HG03025 (cell line): ENCODE results near the gene SMIM28.
"Not testable (repeated sequence)": the region's sequence is repeated elsewhere in the genome, so short reads cannot be mapped to it uniquely, and the experiment has no call there.

Experiments
- ATAC-seq: cut with Tn5 transposase; IDR thresholded peaks from one replicate; pipeline ENCODE4 v1.9.1; 2021; ENCODE audit warnings: mild to moderate bottlenecking, moderate library complexity; ENCODE audit not compliant: unreplicated experiment, low FRiP score

Gene SMIM28

GRCh38 chr6:138377844-138378243 is at the start of gene SMIM28:
Gene SMIM28, plus strand, starts transcription at chr6:138377905. Its CDS starts 168 bp downstream, at chr6:138378073.
- ATAC-seq = no peak

DNA sequence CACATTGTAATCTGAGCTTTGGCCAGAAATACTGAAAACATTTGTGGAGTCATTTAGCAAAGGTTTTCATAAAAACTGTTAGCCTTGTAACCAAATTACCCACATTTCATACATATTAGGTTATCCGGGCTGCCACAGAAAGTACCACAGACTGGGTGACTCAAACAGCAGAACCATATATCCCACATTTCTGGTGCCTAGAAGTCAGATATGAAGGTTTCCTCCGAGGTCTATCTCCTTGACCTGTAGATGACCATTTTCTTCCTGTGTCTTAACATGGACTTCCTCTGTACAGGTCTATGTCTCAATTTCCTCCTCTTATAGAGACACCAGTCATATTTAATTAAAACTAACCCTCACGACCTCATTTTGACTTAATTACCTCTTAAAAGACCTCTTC is 49.5 kb upstream of the SMIM28 start:
- no peak for ATAC-seq

DNA sequence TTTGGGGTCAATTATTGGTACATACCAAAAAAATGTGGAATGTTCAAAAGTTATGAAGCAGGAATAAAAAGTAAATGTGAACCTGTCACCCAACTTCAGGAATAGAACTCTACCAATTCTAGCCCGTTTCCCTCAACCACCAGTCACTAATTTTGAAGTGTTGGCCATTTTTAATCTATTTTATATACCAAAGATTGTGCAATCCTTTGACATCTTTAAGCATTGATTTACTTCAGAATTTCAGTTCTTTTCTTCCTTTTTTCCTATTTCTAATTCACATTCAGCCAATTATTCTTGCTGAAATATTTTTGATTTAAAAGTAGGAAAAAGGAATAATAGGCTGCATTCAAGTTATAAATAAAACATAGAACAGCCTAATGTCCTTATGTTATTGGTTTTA is 46.9 kb upstream of the SMIM28 start:
- no peak for ATAC-seq

GRCh38 chr6:138331444-138331843 is 46.3 kb upstream of the SMIM28 start:
- no peak for ATAC-seq

GRCh38 chr6:138331984-138332383 is 45.7 kb upstream of the SMIM28 start:
- ATAC-seq = no peak

GRCh38 chr6:138334000-138334399 is 43.7 kb upstream of the SMIM28 start:
- ATAC-seq = no peak

- ATAC-seq = no peak
These were observed 42.7 kb upstream of the SMIM28 start for GRCh38 chr6:138334963-138335362.

DNA sequence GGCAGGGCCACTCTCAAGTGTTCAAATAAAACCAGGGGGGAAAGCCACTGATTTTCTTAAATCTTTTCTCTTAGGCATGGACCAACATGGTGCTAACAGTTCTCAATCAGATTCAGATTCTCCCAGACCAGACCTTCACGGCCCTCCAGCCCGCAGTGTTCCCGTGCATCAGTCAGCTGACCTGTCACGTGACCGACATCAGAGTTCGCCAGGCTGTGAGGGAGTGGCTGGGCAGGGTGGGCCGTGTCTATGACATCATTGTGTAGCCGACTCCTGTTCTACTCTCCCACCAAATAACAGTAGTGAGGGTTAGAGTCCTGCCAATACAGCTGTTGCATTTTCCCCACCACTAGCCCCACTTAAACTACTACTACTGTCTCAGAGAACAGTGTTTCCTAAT is 41.5 kb upstream of the SMIM28 start:
- no peak for ATAC-seq

DNA sequence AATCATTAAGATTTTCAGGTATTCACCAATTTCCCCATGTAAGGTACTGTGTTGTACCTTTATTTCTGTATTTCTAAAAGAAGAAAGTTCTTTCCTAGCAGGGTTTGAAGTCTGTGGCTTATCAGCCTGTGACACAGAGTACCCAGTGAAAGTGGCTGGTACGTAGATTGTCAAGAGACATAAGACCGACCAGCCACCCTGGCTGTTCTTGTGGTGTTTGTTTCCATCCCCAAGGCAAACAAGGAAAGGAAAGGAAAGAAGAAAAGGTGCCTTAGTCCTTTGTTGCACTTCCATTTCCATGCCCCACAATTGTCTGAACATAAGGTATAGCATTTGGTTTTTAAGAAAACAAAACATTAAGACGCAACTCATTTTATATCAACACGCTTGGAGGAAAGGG is 40.6 kb upstream of the SMIM28 start:
- no peak for ATAC-seq

DNA sequence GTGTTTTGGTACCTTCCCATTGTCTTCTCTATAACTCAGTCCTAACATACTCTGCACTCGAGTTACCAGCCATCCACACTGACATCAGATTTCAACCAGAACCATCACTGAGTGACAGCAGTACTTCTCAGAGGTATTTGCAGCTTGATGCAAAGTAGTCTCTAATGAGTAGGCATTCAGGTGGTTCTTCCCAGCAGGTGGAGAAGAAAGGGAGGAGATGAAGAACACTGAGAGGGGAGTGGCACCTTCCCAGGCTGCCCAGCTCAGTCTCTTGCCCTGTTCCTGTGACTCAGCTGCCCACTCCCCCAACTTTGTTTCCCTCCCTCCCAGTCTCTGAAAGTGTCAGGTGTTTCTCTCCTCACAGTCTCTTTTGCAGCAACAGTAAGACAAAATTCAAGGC is 38.7 kb upstream of the SMIM28 start:
- ATAC-seq = no peak

DNA sequence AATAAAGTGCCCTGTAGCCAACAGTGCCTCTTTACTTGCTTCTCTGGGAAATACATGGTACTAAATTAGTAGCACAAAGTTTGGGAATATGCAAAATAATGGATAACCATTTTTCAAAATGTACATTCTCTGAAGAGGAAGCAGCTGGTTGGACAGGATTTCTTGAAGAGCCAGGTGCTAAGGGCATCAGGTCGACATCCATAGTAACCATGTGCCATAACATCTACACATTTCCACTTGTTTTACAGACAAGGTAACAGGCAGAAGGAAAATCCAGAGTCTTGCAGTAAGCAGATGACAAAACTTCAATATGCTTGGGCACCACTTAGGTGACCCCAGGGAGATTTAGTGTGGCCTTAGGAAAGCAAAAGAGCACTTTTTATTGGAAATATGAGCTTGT is 36.5 kb upstream of the SMIM28 start:
- no peak for ATAC-seq

DNA sequence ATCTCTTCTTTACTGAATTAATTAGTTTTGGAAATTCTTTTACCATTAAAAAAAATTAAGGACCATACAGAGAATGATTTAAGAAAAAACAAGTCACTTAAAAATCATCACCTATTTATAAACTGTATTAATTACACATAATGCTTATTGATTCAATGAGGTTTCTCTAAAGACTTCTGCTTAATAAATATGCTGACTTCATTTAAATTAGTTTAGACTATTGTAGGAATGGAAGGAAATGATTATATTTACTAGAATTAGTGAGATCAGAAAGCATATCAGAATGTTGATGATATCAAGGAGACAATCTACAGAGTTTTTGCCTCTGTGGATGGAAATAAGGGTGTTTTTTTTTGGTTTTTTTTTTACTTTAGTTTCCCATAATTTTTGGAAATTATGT is 34.6 kb upstream of the SMIM28 start:
- ATAC-seq = no peak

DNA sequence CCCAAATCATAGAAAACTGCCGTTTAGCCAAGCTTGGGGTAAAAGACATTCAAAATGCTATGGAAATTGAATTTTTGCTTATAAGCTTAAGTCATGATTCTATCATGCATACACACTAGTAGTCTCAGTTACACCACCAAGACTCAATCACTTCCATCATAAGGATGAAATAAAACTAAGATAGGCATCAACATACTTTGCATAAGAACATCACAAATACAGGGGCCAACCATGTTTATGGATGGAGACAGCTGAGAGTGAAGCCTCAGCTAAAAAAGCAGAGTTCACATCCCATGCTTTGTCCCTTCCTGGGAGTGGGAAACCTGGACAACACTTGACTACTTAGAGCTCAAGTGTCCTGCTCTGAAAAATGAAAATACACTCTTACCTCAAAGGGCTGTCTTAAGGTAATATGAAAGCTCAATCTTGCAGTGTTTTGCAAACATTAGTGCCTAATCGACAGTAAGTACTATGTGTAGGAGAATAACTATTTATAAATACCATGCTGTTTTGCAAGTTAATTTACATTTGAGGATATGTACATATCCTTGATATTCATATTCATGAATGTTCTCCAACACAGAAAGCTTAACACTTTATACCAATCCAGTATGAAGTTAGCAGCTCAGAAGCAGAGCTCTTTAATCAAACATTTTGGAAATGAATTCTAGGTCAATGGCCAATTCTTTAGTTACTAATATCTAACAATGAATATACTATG is 32.0 kb upstream of the SMIM28 start:
- ATAC-seq = no peak

- ATAC-seq = no peak
These were observed 31.2 kb upstream of the SMIM28 start for GRCh38 chr6:138346302-138347195.

- no peak for ATAC-seq
These were observed 29.8 kb upstream of the SMIM28 start for GRCh38 chr6:138347864-138348263.

DNA sequence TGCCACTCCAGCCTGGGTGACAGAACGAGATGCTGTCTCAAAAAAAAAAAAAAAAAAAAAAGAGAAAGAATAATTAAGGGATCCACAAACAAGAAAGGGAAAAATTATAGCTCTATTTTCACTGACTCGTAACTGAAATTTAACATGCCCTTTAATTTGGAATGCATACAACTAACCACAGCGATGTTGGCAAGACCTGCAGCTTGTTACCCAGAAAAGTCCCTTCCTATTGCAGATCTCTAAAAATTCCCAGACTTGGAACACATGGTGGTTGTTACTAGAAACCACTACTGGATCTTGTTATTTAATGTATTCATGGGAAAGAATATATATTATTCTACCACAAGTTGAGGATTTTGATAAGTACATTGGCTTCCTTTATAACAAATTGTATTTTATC is 27.8 kb upstream of the SMIM28 start:
- ATAC-seq = no peak

DNA sequence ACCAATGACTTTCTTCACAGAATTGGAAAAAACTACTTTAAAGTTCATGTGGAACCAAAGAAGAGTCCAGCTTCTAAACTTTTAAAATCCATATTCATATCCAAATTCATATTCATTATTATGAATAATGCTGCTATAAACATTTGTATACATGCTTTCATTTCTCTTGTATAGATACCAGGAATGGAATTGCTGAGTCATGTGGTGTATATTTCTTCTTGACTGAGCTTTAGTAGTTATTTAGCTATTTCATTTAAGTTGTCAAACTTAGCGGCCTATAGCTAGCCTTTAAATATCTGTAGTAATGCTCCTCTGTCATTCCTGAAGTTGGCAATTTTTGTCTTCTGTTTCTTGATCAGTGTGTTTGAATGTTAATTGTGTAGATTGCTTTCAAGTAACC is 19.8 kb upstream of the SMIM28 start:
- no peak for ATAC-seq

- not testable (repeated sequence) for ATAC-seq
These were observed 9.0 kb upstream of the SMIM28 start for GRCh38 chr6:138368684-138369083.

DNA sequence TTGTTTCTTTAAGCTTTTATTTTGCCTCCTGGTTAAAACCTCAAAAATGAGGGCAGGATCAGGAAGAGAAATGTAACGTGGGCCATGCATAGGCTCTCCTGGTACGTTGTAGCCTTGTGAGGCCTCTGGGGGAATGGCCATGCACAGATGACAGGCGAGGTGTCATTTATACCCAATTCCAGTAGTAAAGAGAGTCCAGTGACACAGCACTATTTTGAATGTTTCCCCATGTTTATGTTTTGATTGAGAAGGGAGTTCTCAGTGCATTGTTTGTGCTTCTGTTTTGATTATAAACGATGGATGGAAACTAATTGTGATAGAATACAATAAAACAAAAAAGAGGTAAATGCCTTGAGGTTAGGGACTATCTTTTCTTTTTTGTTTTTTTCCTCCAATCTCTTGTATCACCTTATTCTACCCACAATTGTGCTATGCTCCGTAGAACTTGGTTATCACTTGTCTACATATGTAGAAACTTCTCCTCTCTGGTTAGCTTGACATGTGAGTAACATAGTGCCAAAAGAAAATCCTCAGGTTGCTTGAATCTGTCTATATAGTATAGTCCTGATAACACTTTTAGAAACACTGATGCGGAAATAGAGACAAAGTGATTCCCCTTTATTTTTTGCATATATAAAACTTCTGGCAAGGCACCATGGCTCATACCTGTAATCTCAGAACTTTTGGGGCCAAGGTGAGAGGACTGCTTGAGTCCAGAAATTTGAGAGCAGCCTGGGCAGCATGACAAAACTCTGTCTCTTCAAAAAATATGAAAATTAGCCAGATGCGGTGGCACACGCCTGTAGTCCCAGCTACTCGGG is 6.9 kb upstream of the SMIM28 start:
- no peak for ATAC-seq

DNA sequence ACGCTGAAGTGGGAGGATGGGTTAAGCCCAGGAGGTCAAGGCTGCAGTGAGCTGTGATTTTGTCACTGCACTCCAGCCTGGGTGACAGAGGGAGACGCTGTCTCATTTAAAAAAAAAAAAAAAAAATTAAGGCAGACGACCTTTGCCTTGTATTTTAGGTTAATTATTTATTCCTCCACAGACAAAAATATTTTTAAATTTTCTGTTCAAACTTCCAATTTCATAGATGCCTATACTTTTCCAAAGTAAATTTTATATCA is 6.3 kb upstream of the SMIM28 start:
- no peak for ATAC-seq

DNA sequence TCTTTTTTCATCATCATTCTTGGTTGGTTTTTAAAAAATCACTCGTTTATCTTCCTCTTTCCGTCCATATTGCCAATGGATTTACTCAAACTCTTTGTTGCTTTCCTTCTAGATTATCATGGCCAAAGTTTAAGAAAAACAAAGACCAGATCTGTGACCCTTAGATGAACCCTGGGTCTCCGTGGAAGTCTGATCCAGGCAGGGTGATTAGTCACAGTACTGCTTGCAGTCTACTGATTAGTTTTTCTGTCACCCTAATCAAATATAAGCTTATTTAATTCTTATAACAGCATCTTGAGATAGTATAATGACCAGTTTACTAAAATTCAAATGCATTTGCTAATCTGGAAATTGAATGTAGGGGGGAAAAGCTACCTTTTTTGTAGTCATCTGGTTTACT is 6.0 kb upstream of the SMIM28 start:
- ATAC-seq = no peak
